ENCODE results near the gene PTGER3.
"Not testable (repeated sequence)": the region's sequence is repeated elsewhere in the genome, so short reads cannot be mapped to it uniquely, and the experiment has no call there.

The PTGER3 gene

DNA sequence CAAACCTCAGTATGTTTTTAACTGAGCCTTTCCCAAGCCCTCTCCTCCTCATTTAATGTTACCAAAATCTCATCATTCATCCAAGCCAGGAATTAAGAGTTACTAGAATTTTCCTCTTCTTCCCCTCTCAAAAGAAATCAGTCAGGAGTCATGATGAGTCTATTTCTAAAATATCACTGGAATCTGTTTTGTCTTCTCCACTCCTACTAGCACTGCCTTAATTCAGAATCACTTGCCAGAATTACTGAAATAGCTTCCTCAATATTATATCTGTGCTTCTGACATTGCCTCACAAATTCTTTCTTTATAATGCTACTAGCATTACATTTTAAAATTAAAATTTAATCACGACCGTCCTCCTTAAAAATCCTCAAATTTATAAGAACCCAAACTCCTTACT, 106.1 kb downstream of the PTGER3 start:
- Histone ChIP-seq H3K9me3 (ENCODE audit: control insufficient read depth in 1 of 2, low read length in 2 of 2) (no peaks in the 10 kb centered on the region), H3K36me3 (ENCODE audit: control insufficient read depth in 1 of 2, insufficient read depth in 2 of 2, low read length in 2 of 2) (no peaks in the 10 kb centered on the region), H3K27ac (ENCODE audit: low read length) (no peak overlapping the region), H3K27me3 (ENCODE audit: low read depth, low read length) (no peaks in the 10 kb centered on the region), H3K4me3 (ENCODE audit: low read depth in 1 of 2, low read length in 2 of 2) (no peak overlapping the region), H3K4me1 (ENCODE audit: control insufficient read depth in 1 of 2, insufficient read depth in 2 of 2, low read length in 2 of 2) (no peaks in the 10 kb centered on the region)

DNA sequence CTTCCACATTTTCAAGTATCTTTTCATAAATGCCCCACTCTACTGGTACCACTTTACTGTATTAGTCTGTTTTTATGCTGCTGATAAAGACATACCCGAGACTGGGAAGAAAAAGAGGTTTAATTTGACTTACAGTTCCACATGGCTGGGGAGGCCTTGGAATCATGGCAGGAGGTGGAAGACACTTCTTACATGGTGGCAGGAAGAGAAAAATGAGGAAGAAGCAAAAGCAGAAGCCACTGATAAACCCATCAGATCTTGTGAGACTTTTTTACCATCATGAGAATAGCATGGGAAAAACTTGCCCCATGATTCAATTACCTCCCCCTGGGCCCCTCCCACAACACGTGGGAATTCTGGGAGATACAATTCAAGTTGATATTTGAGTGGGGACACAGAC, 107.2 kb downstream of the PTGER3 start:
- H3K27ac ChIP-seq (ENCODE audit: low read length); H3K9me3 ChIP-seq (ENCODE audit: control insufficient read depth in 1 of 2, low read length in 2 of 2); H3K27me3 ChIP-seq (ENCODE audit: low read depth, low read length); H3K36me3 ChIP-seq (ENCODE audit: control insufficient read depth in 1 of 2, insufficient read depth in 2 of 2, low read length in 2 of 2); H3K4me1 ChIP-seq (ENCODE audit: control insufficient read depth in 1 of 2, insufficient read depth in 2 of 2, low read length in 2 of 2); H3K4me3 ChIP-seq (ENCODE audit: low read depth in 1 of 2, low read length in 2 of 2): not testable (repeated sequence)

DNA sequence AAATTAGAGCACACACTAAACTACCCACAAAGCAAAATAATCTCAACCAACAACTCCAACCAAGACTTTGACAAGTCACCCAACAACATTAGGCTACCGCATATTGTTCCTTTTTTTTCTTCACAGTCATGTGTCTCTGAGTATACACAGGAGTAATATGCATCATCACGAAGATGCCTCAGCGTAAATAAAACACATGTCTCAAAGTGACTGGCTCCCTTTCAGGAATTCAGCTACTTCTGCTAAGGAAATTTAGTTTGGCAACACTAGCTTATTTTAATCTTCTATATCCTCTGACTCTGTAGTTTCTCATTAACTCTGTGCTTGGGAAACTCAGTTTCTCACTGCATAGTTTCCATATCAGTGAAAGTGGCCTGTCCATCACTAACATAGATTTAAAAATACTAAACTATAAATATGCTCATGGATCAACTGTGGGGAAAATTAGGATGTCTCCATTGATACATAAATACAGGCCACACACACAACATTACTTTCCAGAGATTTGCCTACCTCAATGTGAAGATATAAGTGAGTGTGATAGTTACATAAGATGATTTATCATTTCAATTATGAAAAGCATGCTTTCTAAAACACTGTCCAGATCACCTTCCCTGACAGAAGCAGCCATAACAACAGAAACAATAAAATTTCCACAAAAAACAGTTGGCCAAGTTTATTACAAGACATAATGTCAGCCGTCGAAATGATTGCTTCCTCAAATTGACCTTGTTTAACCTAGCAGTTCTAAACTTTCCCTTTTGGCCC, 113.2 kb downstream of the PTGER3 start:
- Histone ChIP-seq H3K36me3 (ENCODE audit: control insufficient read depth in 1 of 2, insufficient read depth in 2 of 2, low read length in 2 of 2) (no peaks in the 10 kb centered on the region), H3K27me3 (ENCODE audit: low read depth, low read length) (no peaks in the 10 kb centered on the region), H3K4me3 (ENCODE audit: low read depth in 1 of 2, low read length in 2 of 2) (no peak overlapping the region), H3K4me1 (ENCODE audit: control insufficient read depth in 1 of 2, insufficient read depth in 2 of 2, low read length in 2 of 2) (peaks cover 0 to 5% of the 10 kb centered on the region in 2 donors), H3K27ac (ENCODE audit: low read length) (no peak overlapping the region), H3K9me3 (ENCODE audit: control insufficient read depth in 1 of 2, low read length in 2 of 2) (no peaks in the 10 kb centered on the region)

DNA sequence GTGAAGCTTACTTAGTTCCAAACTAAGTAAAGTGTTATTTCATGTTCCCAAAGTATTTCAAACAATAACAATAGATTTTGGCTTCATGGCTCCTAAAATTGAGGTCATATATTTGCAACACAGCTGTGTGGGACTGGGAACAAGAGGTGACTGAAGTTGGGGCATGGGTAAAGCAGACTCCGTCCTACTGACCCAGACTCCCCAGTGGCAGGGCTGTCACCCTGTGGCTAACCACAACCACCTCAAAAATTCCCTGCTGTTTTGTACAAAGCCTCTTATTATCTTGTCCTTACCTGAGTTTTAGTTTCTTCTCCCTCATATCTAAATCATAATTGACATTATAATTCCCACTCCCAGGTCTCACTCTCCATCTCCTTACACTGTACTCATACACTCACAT, 117.6 kb downstream of the PTGER3 start:
- Histone ChIP-seq H3K27me3 (ENCODE audit: low read depth, low read length) (no peaks in the 10 kb centered on the region), H3K36me3 (ENCODE audit: control insufficient read depth in 1 of 2, insufficient read depth in 2 of 2, low read length in 2 of 2) (no peaks in the 10 kb centered on the region), H3K4me3 (ENCODE audit: low read depth in 1 of 2, low read length in 2 of 2) (no peak overlapping the region), H3K27ac (ENCODE audit: low read length) (no peak overlapping the region), H3K4me1 (ENCODE audit: control insufficient read depth in 1 of 2, insufficient read depth in 2 of 2, low read length in 2 of 2) (peaks cover 0 to 5% of the 10 kb centered on the region in 2 donors), H3K9me3 (ENCODE audit: control insufficient read depth in 1 of 2, low read length in 2 of 2) (no peaks in the 10 kb centered on the region)

DNA sequence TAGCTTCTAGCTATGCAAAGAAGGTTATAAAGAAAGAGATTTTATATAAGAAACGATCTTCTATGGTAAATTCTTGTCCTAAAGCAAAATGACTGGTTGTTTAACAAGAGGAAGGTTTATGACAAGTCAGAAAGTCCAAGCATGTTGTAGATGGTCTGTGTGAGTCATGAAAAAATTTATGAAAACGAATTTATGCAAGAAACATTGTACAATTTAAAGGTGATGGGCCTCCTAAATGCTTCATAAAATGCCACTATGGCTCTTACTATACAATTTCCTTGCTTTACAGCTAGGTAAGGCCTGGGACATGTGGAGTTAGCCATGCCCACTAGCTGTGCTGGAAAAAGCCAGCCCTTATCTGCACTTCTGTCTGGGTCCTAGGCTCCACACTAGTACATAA, 125.4 kb downstream of the PTGER3 start:
- no peaks in the 10 kb centered on the region for H3K4me1 ChIP-seq (ENCODE audit: control insufficient read depth in 1 of 2, insufficient read depth in 2 of 2, low read length in 2 of 2)
- H3K4me3 ChIP-seq (ENCODE audit: low read depth in 1 of 2, low read length in 2 of 2), result no peak overlapping the region
- H3K9me3 ChIP-seq (ENCODE audit: control insufficient read depth in 1 of 2, low read length in 2 of 2), result no peaks in the 10 kb centered on the region
- H3K27me3 ChIP-seq (ENCODE audit: low read depth, low read length), result no peaks in the 10 kb centered on the region
- no peak overlapping the region for H3K27ac ChIP-seq (ENCODE audit: low read length)
- H3K36me3 ChIP-seq (ENCODE audit: control insufficient read depth in 1 of 2, insufficient read depth in 2 of 2, low read length in 2 of 2), result no peaks in the 10 kb centered on the region

All from muscle layer of duodenum (tissue), 2 donors.